GM10248 (cell line): ENCODE results near the gene DCST2.

ENCODE experiments used
- CTCF ChIA-PET: fragments of 300-600 bp; sonication (Branson Sonifier 250); formaldehyde crosslinking; extraction: SDS; loops from one replicate; lab custom pipeline; 2021; ENCODE audit warnings: antibody characterized with exemption; lab: Yijun Ruan, JAX
- POLR2A ChIA-PET: fragments of 350-650 bp; sonication (Branson Sonifier 250); formaldehyde crosslinking; extraction: SDS; loops from one replicate; lab custom pipeline; 2020; ENCODE audit warnings: antibody characterized with exemption; lab: Yijun Ruan, JAX
- DNase-seq: peaks from one replicate; pipeline ENCODE4 v3.0.0; 2012; ENCODE audit errors: extremely low spot score
- CTCF ChIP-seq: IDR thresholded peaks from 2 replicates; pipeline ENCODE4 v1.5.1; 2012; ENCODE audit warnings: mild to moderate bottlenecking, low read depth; ENCODE audit errors: extremely low read depth, missing control alignments, control extremely low read depth

The DCST2 gene

GRCh38 chr1:155060736-155061135, 27.2 kb upstream of the DCST2 start:
- POLR2A ChIA-PET = no interaction called here
- no peak for DNase-seq
- CTCF ChIA-PET = interaction anchor here (1.0 to 16.0 kb wide), 21 partner anchors 14 to 579 kb away, joined by 3 to 285 read pairs (median 7); partner anchors contain the start of genes ADAM15, EFNA3, KRTCAP2 and PBXIP1
- TF ChIP-seq CTCF = no peak

GRCh38 chr1:155057788-155058211, 24.2 kb upstream of the DCST2 start:
- DNase-seq = no peak
- ChIA-PET POLR2A (no interaction called here), CTCF (interaction anchor here (1.3 to 16.0 kb wide), 8 partner anchors 11 to 498 kb away, joined by 3 to 285 read pairs (median 12); partner anchors contain the start of genes ADAM15 and PBXIP1)
- no peak for TF ChIP-seq CTCF

- POLR2A ChIA-PET = interaction anchor here (0.8 kb wide), 1 partner anchor 116 kb away, joined by 3 read pairs; the partner anchor contains the start of gene KRTCAP2
Observed at GRCh38 chr1:155057104-155057503, 23.5 kb upstream of the DCST2 start.

DNA sequence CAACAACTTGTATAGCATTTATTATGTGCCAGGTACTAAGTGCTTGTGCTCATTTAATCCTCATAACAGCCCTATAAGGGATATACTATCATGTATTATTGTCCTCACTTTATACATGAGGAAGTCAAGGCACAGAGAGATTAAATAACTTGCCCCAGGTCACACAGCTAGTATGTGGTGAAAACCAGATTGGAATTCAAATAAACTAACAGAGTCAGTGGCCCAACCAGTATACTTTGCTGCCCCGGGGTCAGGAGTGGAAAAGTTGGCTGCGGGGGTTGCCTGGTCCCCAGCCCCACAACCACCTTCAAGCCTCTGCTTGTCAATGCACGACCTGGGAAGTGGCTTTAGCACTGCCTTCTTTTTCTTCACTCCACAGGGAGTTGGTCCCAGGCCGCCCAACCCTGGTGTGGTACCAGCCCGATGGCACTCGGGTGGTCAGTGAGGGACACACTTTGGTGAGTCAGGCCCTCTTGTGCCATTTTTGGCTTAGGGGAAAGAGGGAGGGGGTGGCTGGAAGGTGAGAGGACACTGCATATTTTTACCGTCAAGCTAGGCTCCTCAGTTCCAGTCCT, 20.0 kb upstream of the DCST2 start:
- POLR2A ChIA-PET = no interaction called here
- CTCF ChIA-PET = interaction anchor here (1.0 to 20.4 kb wide), 15 partner anchors 8 to 494 kb away, joined by 3 to 285 read pairs (median 4); partner anchors contain the start of genes EFNA4, KRTCAP2, PBXIP1 and PMVK
- DNase-seq = no peak
- TF ChIP-seq CTCF = no peak

More at GRCh38 chr1:155057104-155057503, 23.5 kb upstream of the DCST2 start:
- CTCF ChIA-PET = interaction anchor here (0.9 to 16.0 kb wide), 9 partner anchors 11 to 497 kb away, joined by 3 to 285 read pairs (median 6); partner anchors contain the start of genes ADAM15 and PBXIP1
- DNase-seq = no peak
- no peak for TF ChIP-seq CTCF

GRCh38 chr1:155052439-155053395, 19.1 kb upstream of the DCST2 start:
- DNase-seq = peak; percentile 48
- ChIA-PET POLR2A (no interaction called here), CTCF (interaction anchor here (1.0 to 20.4 kb wide), 10 partner anchors 8 to 493 kb away, joined by 3 to 285 read pairs (median 4); partner anchors contain the start of genes EFNA4 and KRTCAP2)
- peak; percentile 29 for TF ChIP-seq CTCF

DNA sequence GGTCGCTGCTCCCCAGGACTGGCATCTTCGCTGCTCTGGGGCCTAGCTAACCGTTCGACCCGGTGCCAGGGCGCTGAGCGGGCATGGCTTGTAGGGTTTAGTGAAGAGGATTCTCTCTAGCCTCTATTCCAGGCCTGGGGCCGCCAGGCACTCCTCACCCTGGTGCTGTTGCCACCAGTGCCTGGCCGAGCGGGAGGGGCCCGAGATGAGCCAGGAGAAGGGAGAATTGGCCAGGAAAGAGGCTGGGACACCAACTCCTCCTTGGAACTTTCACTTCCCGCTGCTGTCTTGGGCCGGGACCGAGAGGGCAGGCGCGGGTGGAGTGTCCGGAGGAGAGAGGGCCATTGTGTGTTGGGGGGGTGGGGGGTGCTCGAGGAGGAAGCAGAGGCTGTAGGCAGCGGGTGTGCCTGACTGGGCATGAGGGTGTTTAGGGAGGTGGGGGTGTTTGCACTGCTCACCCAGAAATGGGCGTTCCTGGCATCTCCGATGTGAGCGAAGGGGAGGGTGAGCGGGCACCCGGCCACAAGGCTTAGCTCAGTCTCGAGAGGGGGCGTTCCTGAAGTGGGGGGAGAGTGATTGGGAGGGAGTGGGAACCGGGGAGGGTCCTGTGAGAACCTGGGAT, 18.3 kb upstream of the DCST2 start:
- CTCF ChIA-PET = interaction anchor here (1.0 to 20.4 kb wide), 15 partner anchors 7 to 492 kb away, joined by 3 to 285 read pairs (median 5); partner anchors contain the start of genes EFNA4 and KRTCAP2

More for the DNA sequence above, 18.3 kb upstream of the DCST2 start:
- TF ChIP-seq CTCF = no peak
- POLR2A ChIA-PET = interaction anchor here (0.6 kb wide), 1 partner anchor 385 kb away, joined by 4 read pairs; no protein-coding TSS in a partner anchor
- DNase-seq = peak; percentile 57
